ENCODE data around the gene GAPVD1. TPM values are rescaled to one million over a fixed set of nuclear protein-coding genes. Genes with fewer than 3 reads are reported as not detected.
A peak's percentile ranks its signal among the peaks of the same experiment; 100 is the strongest.

The GAPVD1 gene
- total RNA-seq, 1 experiment from 2014 or later = 33.3 TPM

DNA sequence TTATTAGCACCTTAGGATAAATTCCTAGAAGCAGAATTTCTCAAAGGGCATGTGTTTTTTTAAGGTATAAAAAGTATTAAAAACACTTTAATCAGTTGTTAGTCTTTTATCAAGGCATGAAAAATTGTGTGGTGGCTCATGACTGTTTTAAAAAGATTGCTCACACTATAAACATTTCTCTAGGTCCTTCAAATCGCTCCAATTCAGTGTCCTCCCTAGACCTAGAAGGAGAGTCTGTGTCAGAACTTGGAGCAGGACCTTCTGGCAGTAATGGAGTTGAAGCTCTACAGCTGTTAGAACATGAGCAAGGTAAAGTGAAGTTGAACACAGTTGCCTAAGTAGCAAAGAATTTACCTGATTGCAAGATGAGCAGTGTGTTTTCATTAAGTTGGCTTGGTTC, 62.0 kb downstream of the GAPVD1 start (continued):
- TF ChIP-seq ATF1 (CRISPR knock-in tag; IDR thresholded peaks at IDR 0.05) (no peak), SOX15 (CRISPR knock-in tag; IDR thresholded peaks at IDR 0.05) (no peak), MAX (CRISPR knock-in tag; IDR thresholded peaks at IDR 0.05) (no peak), HMGXB4 (CRISPR knock-in tag; IDR thresholded peaks at IDR 0.05) (no peak)

GRCh38 chr9:125325826-125326225, 64.2 kb downstream of the GAPVD1 start:
- no peak for TF ChIP-seq ZNF232 (CRISPR knock-in tag; IDR thresholded peaks at IDR 0.05)
- Mint-ChIP-seq H3K4me1 (no peaks in the 10 kb centered on the region), H3K9me3 (no peaks in the 10 kb centered on the region), H3K27ac (no peak overlapping the region), H3K27me3 (ENCODE audit: low read depth) (no peaks in the 10 kb centered on the region), H3K4me3 (no peak overlapping the region), H3K36me3 (peaks cover 52% of the 10 kb centered on the region)
- no peak for DNase-seq (ENCODE audit: low spot score)
- ChIA-PET POLR2A (no interaction called here), CTCF (interaction anchor here (0.6 kb wide), 1 partner anchor 76 kb away, joined by 3 read pairs; no protein-coding TSS in a partner anchor)
- ATAC-seq = no peak

GRCh38 chr9:125329978-125330377, 68.4 kb downstream of the GAPVD1 start:
- ATAC-seq (no peak), DNase-seq (ENCODE audit: low spot score) (no peak)
- ChIA-PET POLR2A (no interaction called here), CTCF (no interaction called here)
- H3K4me3 Mint-ChIP-seq = no peak overlapping the region
- H3K27me3 Mint-ChIP-seq (ENCODE audit: low read depth) = no peaks in the 10 kb centered on the region
- no peaks in the 10 kb centered on the region for H3K4me1 Mint-ChIP-seq
- no peaks in the 10 kb centered on the region for H3K9me3 Mint-ChIP-seq
- peak overlapping the region; percentile 65; the same call in 1 of the 2 replicates for H3K27ac Mint-ChIP-seq
- H3K36me3 Mint-ChIP-seq = peaks cover 63% of the 10 kb centered on the region
- TF ChIP-seq ZNF396 (CRISPR knock-in tag; IDR thresholded peaks at IDR 0.05; ENCODE audit: borderline replicate concordance) = no peak
- no peak for TF ChIP-seq ELF4 (CRISPR knock-in tag; IDR thresholded peaks at IDR 0.05; ENCODE audit: low read depth)
- no peak for TF ChIP-seq IRF2 (CRISPR knock-in tag; IDR thresholded peaks at IDR 0.05; ENCODE audit: borderline replicate concordance, low read depth)
- TF ChIP-seq RELA (CRISPR knock-in tag; IDR thresholded peaks at IDR 0.05; ENCODE audit: borderline replicate concordance) = no peak
- TF ChIP-seq KAT7 (CRISPR knock-in tag; IDR thresholded peaks at IDR 0.05; ENCODE audit: borderline replicate concordance) = no peak
- TF ChIP-seq ZNF281 (CRISPR knock-in tag; IDR thresholded peaks at IDR 0.05) = no peak
- TF ChIP-seq ARID4B (CRISPR knock-in tag; IDR thresholded peaks at IDR 0.05; ENCODE audit: borderline replicate concordance) = no peak
- TF ChIP-seq AR (CRISPR knock-in tag; IDR thresholded peaks at IDR 0.05) = no peak
- no peak for TF ChIP-seq FOXJ3 (CRISPR knock-in tag; IDR thresholded peaks at IDR 0.05; ENCODE audit: borderline replicate concordance)
- TF ChIP-seq OVOL2 (CRISPR knock-in tag; IDR thresholded peaks at IDR 0.05; ENCODE audit: borderline replicate concordance) = no peak
- TF ChIP-seq GABPB1 (CRISPR knock-in tag; IDR thresholded peaks at IDR 0.05) = no peak
- no peak for TF ChIP-seq NFATC4 (CRISPR knock-in tag; IDR thresholded peaks at IDR 0.05)
- TF ChIP-seq ZNF317 (CRISPR knock-in tag; IDR thresholded peaks at IDR 0.05; ENCODE audit: borderline replicate concordance, low read depth) = no peak
- TF ChIP-seq HMGXB4 (CRISPR knock-in tag; IDR thresholded peaks at IDR 0.05) = no peak
